NCI-H748 (cell line): ENCODE results near the gene APOL4.
"Not testable (repeated sequence)": the region's sequence is repeated elsewhere in the genome, so short reads cannot be mapped to it uniquely, and the experiment has no call there.

ENCODE experiments used
- DNase-seq: peaks from one replicate; lab custom pipeline; 2025; ENCODE audit not compliant: unreplicated experiment; lab: John Stamatoyannopoulos, UW

Gene APOL4

GRCh38 chr22:36156515-36157419 lies 44.8 kb downstream of the APOL4 start:
- no peak for DNase-seq

GRCh38 chr22:36156119-36156514 lies 45.5 kb downstream of the APOL4 start:
- no peak for DNase-seq

DNA sequence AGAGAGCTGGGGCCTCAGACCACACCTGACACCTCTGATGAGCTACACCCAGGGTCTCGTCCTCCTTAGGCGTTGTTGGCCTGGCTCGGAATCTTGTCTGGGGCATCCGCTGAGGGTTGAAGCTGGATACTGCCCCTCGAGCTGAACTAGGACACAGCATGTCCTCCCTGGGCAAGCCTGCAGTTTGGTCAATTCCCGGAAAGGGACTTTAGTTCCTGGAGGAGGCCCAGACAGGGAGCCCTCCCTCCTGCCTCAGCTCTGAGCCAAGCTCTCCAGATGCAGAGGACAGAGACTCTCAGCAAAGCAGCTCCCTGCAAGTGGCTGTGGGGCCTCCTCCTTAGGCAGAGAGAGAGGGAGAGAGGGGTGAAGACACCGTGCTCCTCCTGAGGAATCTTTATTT lies 45.9 kb downstream of the APOL4 start:
- DNase-seq: no peak

GRCh38 chr22:36154423-36154945 lies 47.1 kb downstream of the APOL4 start:
- DNase-seq: no peak

DNA sequence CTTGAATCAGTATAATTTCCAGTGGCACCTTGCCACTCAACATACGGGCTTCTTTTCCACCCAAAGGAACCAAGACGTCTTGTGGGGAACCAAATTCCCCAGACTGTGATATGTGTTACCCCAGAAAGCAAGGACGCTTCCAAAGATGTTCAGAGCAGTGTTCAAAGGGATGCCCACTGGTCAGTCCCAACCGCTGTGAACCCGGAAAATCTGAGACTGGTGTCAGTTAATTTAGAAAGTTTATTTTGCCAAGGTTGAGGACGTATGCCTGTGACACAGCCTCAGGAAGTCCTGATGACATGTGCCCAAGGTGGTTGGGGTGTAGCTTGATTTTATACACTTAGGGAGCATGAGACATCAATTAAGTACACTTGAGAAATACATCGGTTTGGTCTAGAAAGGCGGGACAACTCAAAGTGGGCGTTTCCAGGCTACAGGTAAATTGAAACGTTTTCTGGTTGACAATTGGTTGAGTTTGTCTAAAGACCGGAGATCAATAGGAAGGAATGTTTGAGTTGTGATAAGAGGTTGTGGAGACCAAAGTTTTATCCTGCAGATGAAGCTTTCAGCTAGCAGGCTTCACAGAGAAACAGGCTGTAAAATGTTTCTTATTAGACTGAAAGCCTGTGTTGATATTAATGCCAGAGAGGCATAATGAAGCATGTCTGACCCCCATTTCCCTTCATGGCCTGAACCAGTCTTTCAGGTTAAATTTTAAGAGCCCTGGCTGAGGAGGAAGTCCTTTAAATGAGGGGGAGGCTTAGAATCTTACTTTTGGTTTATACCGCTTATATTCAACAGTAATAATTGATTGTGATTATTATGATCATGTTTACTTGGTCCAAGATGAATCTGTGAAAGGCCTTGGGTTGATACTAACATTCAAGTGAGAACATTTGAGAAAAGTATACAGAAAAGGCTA lies 47.8 kb downstream of the APOL4 start:
- no peak for DNase-seq

GRCh38 chr22:36152821-36153220 lies 48.8 kb downstream of the APOL4 start:
- DNase-seq: not testable (repeated sequence)

DNA sequence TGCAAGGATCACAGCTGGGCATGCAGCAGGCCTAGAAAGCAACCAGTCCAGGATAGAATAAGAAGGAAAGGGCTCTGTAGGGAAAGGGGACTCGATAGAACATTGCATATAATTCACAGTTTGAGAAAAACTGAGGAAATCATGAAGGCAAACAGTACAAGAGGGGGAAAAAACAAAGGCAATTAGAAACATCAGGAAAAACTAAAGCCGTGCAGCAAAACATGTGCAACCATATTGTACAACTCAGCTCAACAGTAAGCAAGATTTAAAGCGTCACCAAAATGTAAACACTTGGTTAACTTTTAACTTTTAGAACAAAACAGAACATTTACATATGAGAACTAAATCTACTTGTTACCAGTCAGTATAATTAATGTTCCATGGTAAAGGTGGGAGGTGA lies 49.5 kb downstream of the APOL4 start:
- no peak for DNase-seq

DNA sequence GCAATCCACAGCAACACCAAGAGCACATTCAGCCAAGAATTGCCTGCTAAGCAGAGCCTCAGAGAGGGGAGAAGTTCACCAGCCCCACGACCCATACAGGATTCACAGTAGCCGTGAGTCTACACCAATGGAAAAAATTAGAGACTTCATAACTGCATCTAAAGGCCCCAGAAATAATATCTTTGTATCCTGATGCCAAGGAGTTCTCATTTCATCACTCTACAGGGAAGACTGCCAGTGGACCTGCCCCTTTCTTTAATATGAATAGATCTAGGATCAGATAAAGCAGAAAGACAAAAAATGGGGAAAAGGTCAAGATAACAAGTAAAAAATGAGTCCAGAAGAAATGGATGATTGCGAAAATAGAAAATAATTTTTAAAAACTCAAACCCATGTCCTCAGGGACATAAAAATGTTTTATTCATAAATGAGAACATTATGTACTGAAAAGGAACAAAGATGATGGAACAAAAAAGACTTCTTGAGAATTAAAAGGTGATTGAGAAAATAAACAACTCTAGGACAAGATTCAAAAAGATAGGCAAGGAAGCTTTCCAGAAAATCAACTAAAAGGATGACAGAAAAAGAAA lies 50.5 kb downstream of the APOL4 start:
- no peak for DNase-seq

DNA sequence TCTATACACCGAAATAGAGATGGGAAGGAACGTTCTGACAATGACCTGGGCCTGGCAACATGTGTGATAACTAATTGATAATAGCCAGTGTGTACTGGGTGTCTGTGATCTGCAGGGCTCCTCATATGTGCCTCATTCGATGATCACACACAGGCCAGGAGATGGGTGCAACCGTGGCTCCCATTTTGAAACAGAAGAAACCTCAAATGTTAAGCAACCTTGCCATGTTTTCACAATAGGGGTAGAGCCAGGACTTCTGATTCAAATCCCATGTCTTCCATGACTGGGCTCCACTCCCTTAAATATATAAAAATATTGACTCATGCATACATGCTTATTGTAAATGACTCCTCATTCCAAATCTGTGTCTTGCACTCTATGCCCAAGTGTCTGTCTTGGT lies 52.2 kb downstream of the APOL4 start:
- no peak for DNase-seq

DNA sequence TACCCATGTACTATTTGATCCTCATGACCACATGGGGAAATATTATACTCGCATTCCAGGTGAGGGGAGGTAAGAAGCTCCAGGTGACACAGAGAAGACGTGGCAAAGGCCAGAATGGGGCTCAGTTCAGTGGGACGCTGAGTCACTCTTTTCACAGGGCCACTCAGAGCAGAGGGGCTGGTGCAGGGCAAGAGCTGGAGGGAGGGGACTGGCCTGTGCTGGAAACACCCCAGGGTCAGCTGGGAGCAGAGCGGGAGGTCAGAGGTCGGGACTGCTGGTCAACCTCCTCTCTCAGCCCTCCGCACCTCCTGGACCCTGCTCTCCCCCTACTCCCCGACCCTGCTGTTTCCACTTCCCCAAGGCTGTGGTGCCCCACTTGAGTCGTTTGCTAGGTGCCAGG lies 53.2 kb downstream of the APOL4 start:
- no peak for DNase-seq

DNA sequence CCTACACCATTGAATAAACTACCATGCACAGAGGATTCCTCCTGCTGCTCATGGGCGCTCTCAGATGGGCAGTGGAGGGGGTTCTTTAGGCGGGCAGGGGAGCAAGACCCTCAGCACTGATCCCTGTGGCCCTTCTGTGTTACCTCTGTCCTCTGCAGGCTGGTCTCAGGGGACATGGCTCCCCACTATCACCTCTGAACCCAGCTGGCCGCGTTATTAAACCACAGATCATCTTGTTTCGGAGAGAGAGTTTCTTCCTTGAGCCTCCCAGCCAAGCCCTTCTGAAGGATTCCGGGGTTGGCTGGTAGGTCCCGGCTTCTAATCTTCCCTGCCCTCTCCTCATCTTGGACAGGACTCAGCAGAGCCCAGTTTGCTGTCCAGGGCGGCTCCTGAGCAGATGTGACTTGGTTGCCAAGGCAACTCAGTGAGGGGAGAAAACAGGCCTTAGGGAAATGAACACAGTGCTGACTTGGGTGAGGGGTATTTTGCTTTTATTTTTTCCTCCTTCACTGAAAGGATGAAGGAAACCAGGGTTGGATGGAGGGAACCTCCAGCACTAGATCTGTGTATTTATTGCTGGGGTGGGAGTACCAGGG lies 54.3 kb downstream of the APOL4 start:
- DNase-seq: no peak

GRCh38 chr22:36145881-36146280 lies 55.7 kb downstream of the APOL4 start:
- DNase-seq: no peak

- peak; percentile 53 for DNase-seq
Measured at GRCh38 chr22:36144886-36145541, 56.6 kb downstream of the APOL4 start.

DNA sequence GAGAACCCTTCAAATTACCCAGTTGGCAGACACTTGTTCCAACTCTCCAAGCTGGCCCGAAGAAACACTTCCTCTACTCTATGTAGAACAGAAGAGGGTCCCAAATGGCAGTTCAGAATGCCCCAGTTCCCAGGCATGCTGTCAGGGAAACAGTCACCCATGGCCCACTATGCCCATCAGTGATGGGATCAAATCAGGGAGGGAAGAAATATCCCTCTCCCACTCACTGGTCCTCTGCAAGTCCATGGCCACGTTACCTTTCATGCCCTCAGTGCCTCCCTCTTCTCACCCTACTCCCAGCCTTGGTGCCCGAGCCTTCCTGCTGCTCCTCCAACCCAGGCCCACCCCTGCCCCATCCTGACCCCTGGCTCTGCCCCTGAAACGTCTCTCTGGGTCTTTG lies 57.7 kb downstream of the APOL4 start:
- no peak for DNase-seq

DNA sequence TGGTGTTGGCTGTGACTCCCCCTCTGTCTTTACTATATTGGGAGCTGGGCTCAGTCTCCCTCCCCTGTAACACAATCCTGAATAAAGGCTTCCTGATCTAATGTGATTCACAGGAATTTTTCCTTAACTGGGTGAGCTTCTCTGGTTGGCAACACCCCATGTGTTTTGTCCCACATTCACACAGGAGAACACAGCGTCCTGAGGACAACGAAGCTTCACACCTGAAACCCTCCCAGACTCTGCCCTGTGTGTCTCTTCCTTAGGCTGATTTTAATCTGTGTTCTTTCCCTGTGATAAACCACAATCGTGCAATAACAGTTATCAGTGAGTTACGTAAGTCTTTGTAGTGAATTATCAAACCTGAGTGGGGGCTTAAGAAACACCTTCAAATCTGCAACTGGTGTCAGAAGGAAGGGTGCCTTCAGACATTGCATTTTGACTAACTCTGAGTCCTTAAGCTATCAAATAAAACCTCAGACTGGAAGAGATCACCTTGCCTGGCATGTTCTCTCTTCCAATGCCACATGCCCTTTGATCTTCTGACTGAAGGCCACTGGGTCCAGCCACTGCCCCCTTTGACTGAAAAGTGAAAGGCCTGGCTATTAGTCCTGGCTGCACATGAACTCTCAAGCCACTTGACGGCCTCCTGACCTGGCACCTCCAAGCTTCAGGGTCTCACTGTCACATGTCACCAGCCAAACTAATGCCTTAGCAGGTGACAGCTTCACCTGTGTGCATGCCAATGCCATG lies 58.4 kb downstream of the APOL4 start:
- DNase-seq: no peak

- no peak for DNase-seq
Measured at GRCh38 chr22:36141481-36141880, 60.1 kb downstream of the APOL4 start.
